ENCODE results near the gene SLC2A2.

The SLC2A2 gene

DNA sequence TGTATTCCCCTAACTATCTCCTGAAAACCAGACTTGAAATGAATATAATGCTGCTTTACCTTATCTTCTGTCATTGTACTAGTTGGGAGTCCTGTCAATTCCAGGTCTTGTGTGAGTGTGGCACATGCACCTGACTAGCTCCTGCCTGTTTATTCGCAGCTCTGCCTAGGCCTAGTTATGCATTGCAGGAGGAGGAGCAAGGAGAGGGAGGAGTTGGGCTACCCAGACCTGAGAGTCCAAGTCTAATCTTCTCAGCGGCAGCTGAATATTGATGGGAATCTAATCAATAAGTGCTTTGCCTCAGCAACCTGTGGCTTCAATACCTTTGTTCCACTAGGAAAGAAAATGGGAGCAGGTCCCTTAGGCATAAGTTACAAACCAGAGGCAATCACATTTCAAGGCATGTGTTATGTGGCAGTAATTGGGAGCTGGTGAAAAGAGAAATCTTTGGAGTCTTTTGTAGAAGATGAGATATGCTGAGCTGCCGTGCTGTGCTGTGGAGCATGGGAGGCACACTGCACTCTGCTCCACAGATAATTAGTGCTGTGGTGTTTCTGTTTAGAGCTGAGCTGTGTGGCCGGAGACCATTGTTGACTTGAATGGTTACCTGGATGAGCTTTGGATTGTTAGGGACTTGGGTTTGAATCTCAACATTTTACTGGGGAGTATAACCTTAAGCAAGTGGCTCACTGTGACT is at the start of gene SLC2A2:
Gene SLC2A2, minus strand, starts transcription at position 124 of the 697 bp plus-strand sequence. Its CDS starts 50 bp downstream, at position 74.
- no peak for DNase-seq

DNA sequence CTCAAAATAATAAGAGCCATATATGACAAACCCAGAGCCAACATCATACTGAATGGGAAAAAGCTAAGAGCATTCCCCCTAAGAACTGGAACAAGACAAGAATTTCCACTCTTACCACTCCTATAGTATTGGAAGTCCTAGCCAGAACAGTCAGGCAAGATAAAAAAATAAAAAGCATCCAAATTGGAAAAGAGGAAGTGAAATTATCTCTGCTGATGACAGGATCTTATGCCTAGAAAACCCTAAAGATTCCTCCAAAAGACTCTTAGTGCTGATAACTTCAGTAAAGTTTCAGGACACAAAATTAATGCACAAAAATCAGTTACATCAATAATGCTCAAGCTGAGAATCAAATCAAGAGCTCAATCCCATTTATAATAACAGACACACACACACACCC is 45.9 kb upstream of the SLC2A2 start:
- no peak for DNase-seq

DNA sequence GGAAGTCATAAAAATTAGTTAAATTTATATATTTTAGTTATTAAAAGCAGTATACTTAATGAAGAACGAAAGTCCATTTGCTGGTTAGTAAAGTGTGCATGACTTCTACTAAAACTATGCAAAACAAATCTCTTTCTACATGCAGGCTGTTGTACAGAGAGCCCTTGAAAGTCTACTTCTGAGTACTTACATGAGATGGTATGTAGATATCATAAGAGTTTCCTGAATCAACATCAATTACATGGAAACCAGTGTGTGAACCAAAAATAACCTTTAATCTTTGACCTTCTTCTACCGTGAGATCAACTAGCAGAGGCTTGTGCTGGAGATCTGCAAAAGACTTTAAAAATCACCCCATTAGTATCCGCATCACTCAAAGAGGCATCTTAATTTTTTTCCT is 42.1 kb upstream of the SLC2A2 start:
- no peak for DNase-seq

DNA sequence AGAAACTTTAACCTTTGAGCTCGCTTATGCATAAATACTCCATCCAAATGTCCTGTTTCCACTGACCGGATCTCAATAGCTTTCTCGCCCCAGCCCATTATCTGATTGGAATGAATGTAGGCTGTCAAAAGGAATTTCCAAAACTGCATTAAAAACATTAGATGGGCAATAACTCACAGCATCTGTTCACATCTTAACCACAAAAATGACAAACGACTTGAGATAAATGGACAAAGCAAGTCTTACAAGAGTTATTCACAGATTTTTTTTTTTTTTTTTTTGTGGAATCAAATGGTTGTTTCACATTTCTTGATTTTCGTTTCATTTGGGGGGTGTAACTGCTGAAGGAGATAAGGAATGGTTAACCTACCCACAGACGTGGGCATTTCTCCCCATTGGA is 39.7 kb upstream of the SLC2A2 start:
- no peak for DNase-seq

DNA sequence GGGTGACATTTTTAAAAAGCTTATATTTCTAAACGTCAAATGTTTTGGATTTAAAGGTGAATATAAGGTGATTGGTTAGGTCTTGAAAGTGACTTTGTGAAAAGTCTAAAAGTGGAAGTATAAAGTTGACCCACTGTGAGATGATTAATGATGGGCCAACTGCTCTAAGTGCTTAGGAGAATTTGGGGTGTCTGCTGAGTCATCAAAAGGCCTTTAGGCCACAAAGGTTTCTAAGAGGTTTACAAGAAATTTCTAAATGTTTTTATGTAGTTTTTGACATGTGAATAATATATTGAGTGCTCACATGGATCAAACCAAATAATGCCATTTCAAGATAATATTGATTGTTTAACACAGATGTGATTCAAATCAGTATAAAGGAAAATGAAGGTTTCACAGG is 39.2 kb upstream of the SLC2A2 start:
- no peak for DNase-seq

DNA sequence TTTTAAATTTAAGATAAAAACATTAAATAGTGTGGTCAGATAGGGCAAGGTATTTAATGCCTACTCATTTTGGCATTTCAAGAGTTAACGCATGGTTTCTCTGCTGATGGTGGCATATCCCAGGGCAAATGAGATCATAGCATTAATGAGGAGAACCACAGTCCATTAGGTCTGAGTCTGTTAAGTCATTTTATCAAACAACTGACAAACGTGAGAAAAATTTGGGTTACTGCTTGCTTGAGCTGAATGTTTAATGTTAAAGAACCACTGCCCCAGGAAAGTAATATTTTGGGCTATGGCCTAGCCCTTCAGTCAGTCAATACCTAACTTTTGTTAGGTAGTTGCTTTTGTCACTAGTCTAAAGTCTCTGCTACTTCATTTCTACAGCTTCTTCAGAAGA is 37.9 kb upstream of the SLC2A2 start:
- DNase-seq: no peak

DNA sequence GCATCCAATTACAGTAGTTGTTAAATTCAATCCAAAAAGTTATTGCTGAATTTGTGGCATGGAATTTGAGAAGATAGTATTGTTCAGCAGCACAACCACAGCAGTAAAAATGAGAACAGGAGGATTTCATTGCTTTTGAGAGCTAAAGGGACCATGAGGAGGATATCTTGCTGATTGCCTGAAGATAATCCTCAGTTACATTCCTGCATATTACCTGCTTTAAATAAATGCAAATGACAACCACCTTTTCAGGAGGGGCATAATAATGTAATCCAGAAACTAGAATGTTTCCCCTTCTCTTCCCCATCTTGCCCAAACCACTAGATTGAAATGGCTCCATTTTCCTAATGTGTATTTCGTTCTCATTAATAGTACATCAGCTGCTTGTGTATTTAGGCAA is 35.2 kb upstream of the SLC2A2 start:
- DNase-seq: no peak

DNA sequence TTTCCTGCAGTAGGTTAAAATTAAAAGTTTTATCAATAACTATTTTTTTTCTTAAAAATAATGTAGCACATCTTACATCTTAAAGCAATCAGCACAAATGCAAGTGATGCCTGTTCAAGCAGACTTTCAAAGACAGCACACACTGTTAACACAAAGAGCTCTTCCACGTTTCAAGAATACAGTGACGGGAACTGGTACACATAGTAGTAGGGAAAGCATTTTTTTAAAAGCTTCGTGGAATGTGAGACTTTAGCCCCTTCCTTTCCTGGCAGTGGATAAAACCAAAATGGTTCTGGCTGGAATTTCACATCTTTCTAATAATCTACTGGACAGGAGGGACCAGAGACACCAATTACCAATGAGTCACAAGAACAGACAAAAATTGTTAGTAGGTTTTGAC is 33.5 kb upstream of the SLC2A2 start:
- no peak for DNase-seq

DNA sequence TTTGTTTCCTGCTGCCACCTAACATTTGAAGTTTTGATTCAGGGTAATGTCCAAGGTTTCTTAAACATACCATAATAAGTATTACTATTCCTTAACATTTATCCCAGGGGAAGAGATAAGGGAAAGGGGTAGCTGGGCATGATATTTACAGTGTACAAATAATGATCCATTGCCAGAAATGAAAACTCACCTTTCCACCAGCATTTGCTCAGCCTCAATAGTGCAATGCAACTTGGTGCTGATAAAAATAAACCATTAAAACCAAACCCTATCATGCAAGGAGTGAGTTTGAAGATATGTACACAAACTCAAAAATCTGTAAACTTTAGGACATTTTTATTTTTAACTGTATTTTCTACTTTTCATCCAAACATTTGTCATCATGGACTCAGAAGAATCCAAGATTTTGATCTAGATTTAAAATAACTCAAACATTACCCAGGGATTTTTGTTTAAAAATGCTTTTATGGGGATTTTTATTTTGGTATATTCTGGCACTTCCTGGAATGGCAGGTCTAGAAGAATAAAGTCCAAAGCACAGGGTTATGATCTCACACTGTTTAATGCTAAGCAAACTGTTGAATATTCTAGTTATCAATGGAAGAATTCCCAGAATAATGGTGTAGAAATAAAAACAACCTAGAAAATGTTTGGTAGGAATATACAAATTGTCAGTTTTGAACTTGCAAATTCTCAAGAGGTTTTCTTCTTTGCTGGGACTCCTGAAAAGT is 32.5 kb upstream of the SLC2A2 start:
- DNase-seq: no peak

DNA sequence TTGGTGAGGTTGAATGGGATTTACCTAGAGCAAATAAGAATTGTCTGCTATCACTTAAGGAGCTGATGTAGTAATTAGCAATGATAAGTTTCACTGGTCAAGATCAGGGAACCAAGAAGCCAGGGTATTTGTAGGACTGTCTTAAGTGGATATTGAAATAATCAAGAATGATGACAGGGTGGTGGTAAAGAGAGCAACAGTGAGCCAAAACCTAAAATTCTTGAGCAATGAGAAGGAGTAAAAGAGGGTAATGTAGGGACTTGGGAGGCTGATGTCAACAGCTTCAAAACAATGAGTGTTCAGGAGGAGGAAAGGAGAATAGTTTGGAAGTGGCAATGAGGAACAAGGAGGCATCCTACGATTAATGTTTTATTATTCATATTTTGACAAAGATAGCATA is 31.5 kb upstream of the SLC2A2 start:
- no peak for DNase-seq

DNA sequence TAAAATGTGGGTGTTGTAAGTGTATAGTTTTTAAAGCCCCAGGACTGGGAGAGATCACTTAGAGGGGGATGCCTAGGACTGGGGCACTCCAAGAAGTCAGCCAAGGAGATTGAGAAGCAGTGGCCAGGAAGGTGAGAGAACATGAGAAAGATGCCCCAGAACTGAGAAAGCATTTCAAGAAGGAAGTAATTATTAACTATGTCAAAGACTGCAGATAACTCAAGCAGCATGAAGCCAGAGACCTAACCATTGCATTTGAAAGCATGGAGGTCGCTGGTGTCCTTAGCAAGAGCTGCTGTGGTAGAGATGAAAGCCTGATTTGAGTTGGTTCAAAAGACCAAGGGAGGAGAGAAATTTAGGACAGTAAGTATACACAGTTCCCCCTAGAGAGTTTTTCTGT is 30.6 kb upstream of the SLC2A2 start:
- no peak for DNase-seq

DNA sequence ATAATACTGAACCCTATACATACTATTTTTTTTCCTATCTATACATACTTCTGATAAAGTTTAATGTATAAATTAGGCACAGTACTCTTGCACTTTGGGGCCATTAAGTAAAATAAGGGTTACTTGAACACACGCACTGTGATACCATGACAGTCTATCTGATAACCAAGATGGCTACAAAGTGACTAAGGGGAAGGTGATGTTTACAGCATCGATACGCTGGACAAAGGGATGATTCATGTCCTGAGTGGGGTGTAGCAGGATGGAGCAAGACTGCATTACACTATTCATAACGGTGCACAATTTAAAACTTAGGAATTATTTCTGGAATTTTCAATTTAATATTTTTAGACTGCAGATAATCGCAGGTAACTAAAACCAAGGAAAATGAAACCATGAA is 30.0 kb upstream of the SLC2A2 start:
- DNase-seq: no peak

DNA sequence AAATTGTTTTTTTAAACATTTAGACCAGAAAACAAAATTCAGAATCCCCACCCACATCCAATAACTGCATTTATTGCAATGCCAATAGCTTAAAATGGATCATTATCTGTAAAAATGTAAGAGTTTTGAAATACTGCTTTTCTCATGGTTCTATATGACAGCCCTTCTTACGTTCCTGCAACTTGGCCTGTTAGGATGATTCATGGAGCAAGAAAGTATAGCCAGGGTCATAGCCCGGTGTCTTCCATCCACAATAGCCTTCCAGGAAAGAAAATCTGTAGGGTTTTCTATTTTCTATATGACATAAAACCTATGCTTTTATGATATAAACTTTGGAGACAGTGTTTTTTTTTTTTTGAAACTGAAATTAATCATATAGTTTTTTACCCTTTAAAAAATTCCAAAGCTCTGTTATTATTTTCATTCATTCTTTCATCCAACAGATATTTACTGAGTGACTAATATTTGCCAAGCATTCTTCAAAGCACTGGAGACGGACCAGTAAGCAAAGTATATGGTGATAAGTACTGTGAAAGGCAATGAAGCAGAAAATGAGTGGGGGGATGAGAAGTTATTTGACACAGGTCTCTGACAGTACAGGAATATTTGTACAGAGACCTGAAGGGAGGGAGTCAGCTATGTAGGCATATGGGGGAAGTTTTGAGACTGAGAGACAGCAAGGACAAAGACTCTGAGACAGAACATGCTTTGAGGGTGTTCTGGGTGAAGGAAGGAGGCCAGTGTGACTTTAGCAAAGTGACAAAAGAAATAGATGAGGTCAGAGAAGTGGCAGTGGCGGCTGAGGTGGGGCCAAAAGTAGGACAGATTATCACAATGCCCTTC is 29.0 kb upstream of the SLC2A2 start:
- DNase-seq: no peak

DNA sequence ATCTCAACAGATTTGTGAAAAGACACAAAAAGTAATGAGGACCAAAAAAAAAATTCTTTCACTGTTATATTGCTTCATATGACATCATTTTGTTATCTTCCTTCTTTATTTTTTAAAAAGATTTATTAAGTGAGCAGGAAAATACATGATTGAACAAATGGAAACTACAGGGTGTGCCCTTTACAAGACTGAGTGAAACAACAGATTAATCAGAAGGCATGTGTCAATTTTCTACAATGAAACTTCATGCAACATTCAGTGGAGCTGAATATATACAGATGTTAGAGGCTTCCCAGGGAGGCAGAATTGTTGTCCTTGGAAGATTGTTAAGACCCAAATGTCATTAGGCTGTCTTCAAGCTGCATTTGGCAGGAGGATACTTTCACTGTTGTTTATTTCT is 28.4 kb upstream of the SLC2A2 start:
- no peak for DNase-seq

DNA sequence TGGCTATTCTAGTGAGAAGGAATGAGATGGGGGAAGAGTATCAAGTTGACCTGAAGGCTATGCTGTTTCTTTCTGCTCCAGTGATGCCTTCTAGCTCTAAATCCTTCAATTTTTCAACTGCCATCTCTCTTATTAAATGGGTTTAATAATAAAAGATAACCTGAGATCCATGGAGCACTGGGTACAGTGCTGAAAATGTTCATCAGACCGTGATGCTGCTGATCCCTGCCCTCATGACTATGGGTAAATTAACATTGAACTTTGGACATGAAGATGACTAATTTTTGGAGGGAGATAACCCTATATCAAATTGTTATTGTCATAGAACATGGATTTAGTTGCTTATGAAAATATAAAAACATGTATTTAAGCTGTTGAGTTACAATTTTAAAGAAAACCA is 27.7 kb upstream of the SLC2A2 start:
- DNase-seq: no peak

DNA sequence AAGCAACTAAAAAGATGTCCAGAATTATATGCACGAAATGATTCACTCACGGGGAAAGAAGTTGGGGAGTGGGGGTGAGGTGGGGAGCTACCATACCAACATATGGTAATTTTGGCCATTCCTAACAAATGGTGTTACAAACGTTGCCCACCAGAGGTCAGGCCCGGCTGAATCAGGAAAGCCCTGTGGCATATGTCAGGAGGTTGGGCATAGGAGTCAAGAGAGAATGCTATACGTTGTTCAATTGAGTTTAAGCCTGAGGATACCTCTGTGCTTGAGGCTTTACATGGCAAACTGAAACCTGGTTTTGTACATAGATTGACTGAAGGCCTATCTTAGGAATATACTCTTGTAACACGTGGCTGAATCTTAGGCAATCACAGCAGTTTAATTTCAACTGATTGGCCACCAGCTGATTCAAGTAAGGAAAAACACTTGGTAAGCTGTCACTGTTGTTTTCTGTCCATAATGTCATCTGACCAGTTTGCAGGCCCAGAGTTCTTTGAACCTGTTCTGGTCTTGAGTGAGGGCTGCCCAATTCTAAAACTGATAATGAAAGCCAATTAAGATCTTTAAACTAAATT is 23.4 kb upstream of the SLC2A2 start:
- no peak for DNase-seq

DNA sequence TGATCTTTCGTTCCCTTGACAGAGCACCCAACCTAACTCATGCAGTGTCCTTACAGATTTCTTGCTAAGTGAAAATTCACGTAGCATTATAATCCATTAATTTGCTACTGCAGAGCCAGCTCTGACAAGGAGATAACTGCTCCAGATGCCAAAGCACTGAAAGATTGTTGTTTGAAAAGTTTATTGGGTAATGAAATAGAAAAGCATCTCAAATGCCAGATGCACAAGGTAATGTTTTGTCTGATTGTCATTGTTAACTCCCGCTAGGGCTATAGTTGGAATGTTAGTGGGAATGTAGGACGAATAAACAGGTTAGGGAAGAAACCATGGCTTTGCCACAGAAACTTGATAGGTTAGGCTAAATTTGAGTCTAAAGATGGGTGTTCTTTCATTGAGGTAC is 20.2 kb upstream of the SLC2A2 start:
- no peak for DNase-seq

DNA sequence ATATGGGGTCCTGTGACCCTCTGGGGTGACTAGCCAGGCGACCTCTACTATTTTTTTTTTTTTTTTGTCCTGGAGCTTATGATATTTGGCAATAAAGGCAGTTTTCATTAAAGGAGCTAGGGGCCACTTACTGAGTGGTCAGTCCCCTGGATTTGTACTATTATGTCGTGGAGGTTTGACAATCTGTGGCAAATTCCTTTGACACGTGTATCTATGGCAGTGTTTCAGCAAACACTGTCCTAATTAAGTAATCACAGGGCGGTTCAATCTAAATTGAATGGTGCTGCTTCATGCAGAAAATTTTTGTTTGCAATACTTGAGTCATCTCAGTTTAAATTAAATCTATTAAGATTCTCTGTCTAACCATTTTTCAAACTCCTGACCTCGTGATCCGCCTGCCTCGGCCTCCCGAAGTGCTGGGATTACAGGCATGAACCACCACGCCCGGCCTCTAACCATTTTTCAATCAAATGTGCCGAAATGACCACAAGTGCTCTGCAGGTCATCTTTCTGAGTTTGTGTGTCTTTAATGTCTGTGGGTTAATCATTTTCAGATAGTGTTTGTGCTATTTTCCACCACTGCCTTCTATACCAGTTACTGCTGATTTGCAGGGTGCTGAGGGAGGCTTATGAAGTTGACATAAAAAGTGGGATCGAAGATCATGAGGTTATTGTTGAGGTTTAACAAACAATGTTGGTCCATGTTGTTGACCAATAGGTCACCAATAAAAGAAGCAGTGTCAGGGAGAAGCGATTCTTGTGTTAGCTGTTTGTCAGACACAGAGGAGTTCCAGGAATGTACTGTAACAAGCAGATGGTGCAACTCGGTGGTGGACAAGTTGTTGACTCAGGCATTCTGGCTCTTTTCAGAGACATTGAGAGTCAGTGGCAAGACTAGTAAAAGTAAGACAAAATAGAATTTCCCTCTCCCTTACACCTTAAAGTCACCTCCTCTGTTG is 18.6 kb upstream of the SLC2A2 start:
- no peak for DNase-seq

DNA sequence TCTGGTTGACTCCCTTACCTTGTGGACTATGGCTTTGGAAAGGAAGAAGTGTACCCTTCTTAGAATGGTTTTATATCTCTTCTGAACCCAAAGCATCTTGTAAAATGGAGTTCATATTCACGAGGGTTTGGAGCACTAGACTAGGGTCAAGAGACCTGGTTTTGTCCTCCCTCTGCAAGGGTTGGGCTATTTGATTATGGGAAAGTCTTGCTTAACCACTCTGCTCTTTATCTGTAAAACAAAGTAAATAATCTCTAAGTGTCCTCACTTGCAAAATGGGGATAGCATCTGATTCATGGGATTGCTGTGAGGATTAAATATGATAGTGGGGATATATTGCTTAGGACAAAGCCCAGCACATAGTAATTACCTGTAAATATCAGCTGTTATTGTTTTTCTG is 17.9 kb upstream of the SLC2A2 start:
- no peak for DNase-seq

DNA sequence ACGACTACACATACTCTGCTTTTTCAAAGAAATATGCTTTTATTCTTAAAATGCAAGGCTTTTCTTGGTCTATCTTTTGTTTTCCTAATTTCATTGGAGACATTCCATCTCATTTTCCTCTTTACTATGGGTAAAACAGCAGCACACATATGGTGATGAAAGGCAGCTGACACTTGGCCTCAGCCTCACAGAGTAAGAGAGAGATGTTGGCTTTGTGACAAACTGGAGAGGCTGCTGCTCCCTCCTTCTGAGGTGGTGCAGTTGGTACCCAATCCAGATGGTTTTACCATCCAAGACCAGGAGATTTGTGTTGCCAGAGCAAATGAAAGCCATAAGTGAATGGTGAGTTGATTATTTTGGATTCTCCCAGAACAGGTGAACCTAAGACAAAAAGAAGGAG is 13.2 kb upstream of the SLC2A2 start:
- no peak for DNase-seq

DNA sequence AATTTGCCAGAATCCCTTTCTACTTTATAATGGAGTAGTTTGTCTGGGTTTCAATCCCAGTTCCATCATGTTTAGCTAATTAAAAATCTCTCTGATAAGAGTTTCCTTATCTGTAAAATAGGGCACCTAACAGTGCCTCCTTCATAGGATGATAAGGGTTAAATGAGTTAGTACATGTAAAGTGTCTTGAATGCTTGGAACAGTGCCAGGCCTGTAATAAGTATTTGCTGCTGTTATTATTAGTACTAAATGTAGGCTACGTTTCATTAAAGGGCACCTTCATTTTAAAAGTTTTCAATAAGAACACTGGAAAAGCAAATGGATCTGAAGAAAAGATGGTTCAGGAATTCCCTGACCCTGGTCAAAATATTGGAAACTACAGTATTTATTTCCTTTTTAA is 11.8 kb upstream of the SLC2A2 start:
- DNase-seq: no peak

DNA sequence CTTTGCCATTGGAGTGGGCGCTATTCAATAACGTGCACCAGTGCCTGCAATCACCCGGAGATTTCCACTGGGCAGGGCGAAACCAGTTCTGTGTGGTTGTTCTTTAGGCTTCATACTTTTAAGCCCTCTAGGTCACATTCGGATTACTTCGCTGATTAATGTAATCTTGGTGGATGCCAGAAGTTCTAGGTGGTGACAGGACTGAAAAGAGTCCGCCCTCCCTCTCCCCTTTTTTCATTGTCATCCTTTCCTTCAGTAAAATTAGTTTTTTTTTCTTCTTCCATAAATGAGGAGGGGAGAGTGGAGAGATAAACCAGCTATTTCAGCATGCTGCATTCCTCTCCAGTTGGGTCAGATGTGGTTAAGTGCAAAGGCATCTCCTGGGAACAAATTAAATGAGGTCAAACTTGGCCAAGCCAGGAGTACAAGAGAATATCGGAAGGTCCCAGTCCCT is 2.3 kb upstream of the SLC2A2 start:
- DNase-seq: no peak
